OCI-LY1 (cell line): Measurements from ENCODE around the gene GNAS.

Source experiments
- H2AFZ ChIP-seq: fragments of 200-600 bp; sonication (generic), shearing (Covaris generic); 2 replicates; pipeline ENCODE4 v1.6.0; 2014; ENCODE audit warnings: antibody characterized with exemption, mild to moderate bottlenecking, low read length
- H3F3A ChIP-seq: fragments of 200-600 bp; sonication (generic), shearing (Covaris generic); 2 replicates; pipeline ENCODE4 v1.6.0; 2014; ENCODE audit warnings: mild to moderate bottlenecking, antibody characterized with exemption, low read length, moderate library complexity; ENCODE audit not compliant: insufficient read depth
- H3K27ac ChIP-seq: fragments of 200-600 bp; sonication (generic); 2 replicates; pipeline ENCODE4 v1.5.1; 2014; ENCODE audit warnings: low read length, mixed run types, mild to moderate bottlenecking, low read depth; ENCODE audit not compliant: poor library complexity, severe bottlenecking
- H3K27me3 ChIP-seq: fragments of 200-600 bp; sonication (generic); 2 replicates; pipeline ENCODE4 v1.6.0; 2014; ENCODE audit warnings: antibody characterized with exemption, mild to moderate bottlenecking, low read length, moderate library complexity; ENCODE audit not compliant: insufficient read depth
- H3K36me3 ChIP-seq: fragments of 200-600 bp; sonication (generic); 2 replicates; pipeline ENCODE4 v1.6.1; 2014; ENCODE audit warnings: mild to moderate bottlenecking, antibody characterized with exemption, low read length, moderate library complexity, mixed read lengths; ENCODE audit not compliant: insufficient read depth
- H3K4me1 ChIP-seq: fragments of 200-600 bp; sonication (generic); 2 replicates; pipeline ENCODE4 v1.5.1; 2014; ENCODE audit warnings: mild to moderate bottlenecking, low read length, moderate library complexity; ENCODE audit not compliant: insufficient read depth, severe bottlenecking
- H3K4me2 ChIP-seq: fragments of 200-600 bp; sonication (generic), shearing (Covaris generic); 2 replicates; pipeline ENCODE4 v1.6.1; 2014; ENCODE audit warnings: low read length
- H3K4me3 ChIP-seq: fragments of 200-600 bp; sonication (generic); 2 replicates; pipeline ENCODE4 v1.5.1; 2014; ENCODE audit warnings: low read length, low read depth, mild to moderate bottlenecking, mixed read lengths; ENCODE audit not compliant: poor library complexity, severe bottlenecking
- H3K79me2 ChIP-seq: fragments of 200-600 bp; shearing (Covaris generic); 2 replicates; pipeline ENCODE4 v1.6.1; 2016; ENCODE audit warnings: mixed run types, low read length, mixed read lengths; ENCODE audit not compliant: insufficient read depth
- H3K9ac ChIP-seq: fragments of 200-600 bp; sonication (generic), shearing (Covaris generic); 2 replicates; pipeline ENCODE4 v1.6.1; 2014; ENCODE audit warnings: mild to moderate bottlenecking, low read length, mixed read lengths
- H3K9me2 ChIP-seq: fragments of 200-600 bp; sonication (generic), shearing (Covaris generic); 2 replicates; pipeline ENCODE4 v1.6.1; 2014; ENCODE audit warnings: low read depth, mild to moderate bottlenecking, low read length, mixed read lengths
- H3K9me3 ChIP-seq: fragments of 200-600 bp; shearing (Covaris generic); 2 replicates; pipeline ENCODE4 v1.6.1; 2014; ENCODE audit warnings: low read length, mixed read lengths
- H4K20me1 ChIP-seq: fragments of 200-600 bp; sonication (generic), shearing (Covaris generic); 2 replicates; pipeline ENCODE4 v1.6.0; 2016; ENCODE audit warnings: mild to moderate bottlenecking, low read length; ENCODE audit not compliant: insufficient read depth
- CTCF ChIP-seq: fragments of 200-600 bp; sonication (generic), shearing (Covaris generic); IDR thresholded peaks from 2 replicates; pipeline ENCODE4 v1.5.1; 2017; ENCODE audit warnings: mild to moderate bottlenecking, antibody characterized with exemption, low read length, moderate library complexity, mixed read lengths
- EZH2 ChIP-seq: fragments of 200-600 bp; sonication (generic), shearing (Covaris generic); IDR thresholded peaks from 2 replicates; pipeline ENCODE4 v1.8.0; 2017; ENCODE audit warnings: borderline replicate concordance, mixed run types, mild to moderate bottlenecking, antibody characterized with exemption, low read length, moderate library complexity, mixed read lengths

The GNAS gene

GRCh38 chr20:58908941-58909340 is 56.4 kb downstream of the GNAS start:
- H3F3A ChIP-seq, result peaks cover 19% of the 10 kb centered on the region; the same call in 1 of the 2 replicates
- peaks cover 39% of the 10 kb centered on the region for H3K4me1 ChIP-seq
- no peaks in the 10 kb centered on the region for H3K9me3 ChIP-seq
- no peaks in the 10 kb centered on the region for H3K79me2 ChIP-seq
- no peak overlapping the region for H2AFZ ChIP-seq
- H3K27ac ChIP-seq, result no peak overlapping the region
- no peaks in the 10 kb centered on the region for H4K20me1 ChIP-seq
- H3K4me3 ChIP-seq, result no peak overlapping the region
- H3K36me3 ChIP-seq, result peaks cover 77% of the 10 kb centered on the region
- H3K4me2 ChIP-seq, result no peak overlapping the region
- H3K9ac ChIP-seq, result no peak overlapping the region
- no peaks in the 10 kb centered on the region for H3K27me3 ChIP-seq
- TF ChIP-seq EZH2, result no peak
- TF ChIP-seq CTCF, result no peak
- H3K9me2 ChIP-seq, result no peaks in the 10 kb centered on the region

- TF ChIP-seq EZH2 (no peak), CTCF (no peak)
- H3K36me3 ChIP-seq, result peaks cover 71% of the 10 kb centered on the region
- H3K4me2 ChIP-seq, result no peak overlapping the region
- no peaks in the 10 kb centered on the region for H3K27me3 ChIP-seq
- no peaks in the 10 kb centered on the region for H3K9me2 ChIP-seq
- H3K4me1 ChIP-seq, result peaks cover 39% of the 10 kb centered on the region
- H3K9ac ChIP-seq, result no peak overlapping the region
- no peak overlapping the region for H3K4me3 ChIP-seq
- no peaks in the 10 kb centered on the region for H3K9me3 ChIP-seq
- no peaks in the 10 kb centered on the region for H4K20me1 ChIP-seq
- no peaks in the 10 kb centered on the region for H3K79me2 ChIP-seq
- no peak overlapping the region for H3K27ac ChIP-seq
- H2AFZ ChIP-seq, result no peak overlapping the region
- peaks cover 16% of the 10 kb centered on the region; the same call in 1 of the 2 replicates for H3F3A ChIP-seq
Measured at GRCh38 chr20:58909585-58909984, 57.1 kb downstream of the GNAS start.

- no peak overlapping the region for H3K27ac ChIP-seq
- no peaks in the 10 kb centered on the region for H3K79me2 ChIP-seq
- peaks cover 31% of the 10 kb centered on the region for H3K4me1 ChIP-seq
- no peak overlapping the region for H3K9ac ChIP-seq
- no peak for TF ChIP-seq EZH2
- no peak for TF ChIP-seq CTCF
- H3K9me3 ChIP-seq, result no peaks in the 10 kb centered on the region
- H3K36me3 ChIP-seq, result peaks cover 63% of the 10 kb centered on the region
- no peak overlapping the region for H3K4me2 ChIP-seq
- no peak overlapping the region for H2AFZ ChIP-seq
- H3K9me2 ChIP-seq, result no peaks in the 10 kb centered on the region
- no peaks in the 10 kb centered on the region for H3K27me3 ChIP-seq
- no peak overlapping the region for H3K4me3 ChIP-seq
- H4K20me1 ChIP-seq, result no peaks in the 10 kb centered on the region
- H3F3A ChIP-seq, result peaks cover 14% of the 10 kb centered on the region; the same call in 1 of the 2 replicates
Measured at GRCh38 chr20:58910473-58910872, 58.0 kb downstream of the GNAS start.
